GM23338 (cell line): ENCODE measurements around the gene CNTNAP4. TPM values are rescaled to one million over a fixed set of nuclear protein-coding genes. Genes with fewer than 3 reads are reported as not detected.

Source experiments
- ATAC-seq: fragments of 200-7000 bp; cut with Tn5 transposase; 3 replicates; pipeline ENCODE4 v1.9.1; 2020
- DNase-seq: peaks from one replicate; pipeline ENCODE4 v3.0.0-alpha.2; 2015; ENCODE audit warnings: low spot score
- H2AFZ ChIP-seq: fragments of 200-600 bp; sonication (generic); 2 replicates; pipeline ENCODE4 v1.8.0; 2016; ENCODE audit warnings: antibody characterized with exemption, mild to moderate bottlenecking, moderate library complexity
- H3F3A ChIP-seq: fragments of 200-600 bp; sonication (generic); replicated peaks from 2 replicates; pipeline ENCODE4 v1.8.0; 2017; ENCODE audit warnings: antibody characterized with exemption, mixed run types, low read depth
- H3K27ac ChIP-seq: fragments of 200-600 bp; sonication (generic); 2 replicates; pipeline ENCODE4 v1.6.1; 2016; ENCODE audit warnings: low read depth
- H3K27me3 ChIP-seq: fragments of 200-600 bp; sonication (generic); 2 replicates; pipeline ENCODE4 v1.8.0; 2016; ENCODE audit warnings: mild to moderate bottlenecking, mixed run types, moderate library complexity; ENCODE audit not compliant: insufficient read depth
- H3K36me3 ChIP-seq: fragments of 200-600 bp; sonication (generic); 2 replicates; pipeline ENCODE4 v1.8.0; 2016; ENCODE audit warnings: mild to moderate bottlenecking; ENCODE audit not compliant: insufficient read depth
- H3K4me1 ChIP-seq: fragments of 200-600 bp; sonication (generic); 2 replicates; pipeline ENCODE4 v1.8.0; 2016; ENCODE audit warnings: mild to moderate bottlenecking, moderate library complexity; ENCODE audit not compliant: insufficient read depth
- H3K4me2 ChIP-seq: fragments of 200-600 bp; sonication (generic); 2 replicates; pipeline ENCODE4 v1.7.1; 2017; ENCODE audit warnings: mixed run types
- H3K4me3 ChIP-seq: fragments of 200-600 bp; sonication (generic); 2 replicates; pipeline ENCODE4 v1.6.1; 2016; ENCODE audit warnings: mixed run types
- H3K79me2 ChIP-seq: fragments of 200-600 bp; sonication (generic); replicated peaks from 2 replicates; pipeline ENCODE4 v1.8.0; 2017; ENCODE audit warnings: mild to moderate bottlenecking; ENCODE audit not compliant: insufficient read depth
- H3K9me2 ChIP-seq: fragments of 200-600 bp; sonication (generic); 2 replicates; pipeline ENCODE4 v1.8.0; 2017; ENCODE audit not compliant: insufficient read depth
- H4K20me1 ChIP-seq: fragments of 200-600 bp; sonication (generic); replicated peaks from 2 replicates; pipeline ENCODE4 v1.8.0; 2017; ENCODE audit warnings: mild to moderate bottlenecking; ENCODE audit not compliant: insufficient read depth
- H3K27ac Mint-ChIP-seq: 2 replicates; pipeline ENCODE4 v1.8.0; 2020; ENCODE audit warnings: inconsistent platforms, mild to moderate bottlenecking, moderate library complexity, mixed read lengths
- H3K27me3 Mint-ChIP-seq: 3 replicates; pipeline ENCODE4 v1.8.0; 2022; ENCODE audit warnings: low read depth, mild to moderate bottlenecking, moderate library complexity, mixed read lengths, inconsistent platforms; ENCODE audit not compliant: insufficient read depth, poor library complexity
- H3K36me3 Mint-ChIP-seq: 3 replicates; pipeline ENCODE4 v1.8.0; 2021; ENCODE audit warnings: low read depth, mild to moderate bottlenecking, inconsistent platforms, moderate library complexity, mixed read lengths
- H3K4me1 Mint-ChIP-seq: 3 replicates; pipeline ENCODE4 v1.8.0; 2020; ENCODE audit warnings: mild to moderate bottlenecking, inconsistent platforms, mixed read lengths
- H3K4me3 Mint-ChIP-seq: 3 replicates; pipeline ENCODE4 v1.8.0; 2021; ENCODE audit warnings: moderate library complexity, mild to moderate bottlenecking, inconsistent platforms, mixed read lengths
- H3K9me3 Mint-ChIP-seq: 3 replicates; pipeline ENCODE4 v1.8.0; 2020; ENCODE audit warnings: moderate library complexity, mild to moderate bottlenecking, inconsistent platforms, mixed read lengths
- CREB1 ChIP-seq: fragments of 250-450 bp; sonication (Bioruptor Pico); IDR thresholded peaks from 2 replicates; pipeline ENCODE4 v1.5.0; 2020; ENCODE audit warnings: low read depth, mild to moderate bottlenecking, moderate library complexity
- CTCF ChIP-seq, 2 experiments: fragments of 200-600 bp in 1 of 2; sonication (generic) in 1 of 2; conservative IDR thresholded peaks; 2 replicates each; pipeline versions ENCODE4 v1.5.1 to v1.6.1; 2016 to 2017; ENCODE audit warnings: antibody characterized with exemption in 2 of 2, low read depth in 2 of 2, mild to moderate bottlenecking in 2 of 2, moderate library complexity in 1 of 2
- ETS1 ChIP-seq: IDR thresholded peaks from 2 replicates; pipeline ENCODE4 v1.6.1; 2016; ENCODE audit warnings: antibody characterized with exemption
- EZH2 ChIP-seq: fragments of 200-600 bp; sonication (generic); IDR thresholded peaks from one replicate; pipeline ENCODE4 v1.8.0; 2017; ENCODE audit warnings: antibody characterized with exemption, mild to moderate bottlenecking, low read depth; ENCODE audit not compliant: unreplicated experiment
- EZH2phosphoT487 ChIP-seq: fragments of 200-600 bp; sonication (generic); IDR thresholded peaks from one replicate; pipeline ENCODE4 v1.8.1; 2018; ENCODE audit warnings: antibody characterized with exemption; ENCODE audit not compliant: unreplicated experiment
- JUNB ChIP-seq: IDR thresholded peaks from one replicate; pipeline ENCODE4 v1.6.1; 2016; ENCODE audit warnings: antibody characterized with exemption; ENCODE audit not compliant: unreplicated experiment
- POLR2AphosphoS5 ChIP-seq: IDR thresholded peaks from 2 replicates; pipeline ENCODE4 v1.6.1; 2016; ENCODE audit warnings: antibody characterized with exemption, low read depth
- REST ChIP-seq: IDR thresholded peaks from one replicate; pipeline ENCODE4 v1.6.1; 2018; ENCODE audit warnings: antibody characterized with exemption; ENCODE audit not compliant: unreplicated experiment
- STAT1 ChIP-seq: IDR thresholded peaks from one replicate; pipeline ENCODE4 v1.6.1; 2016; ENCODE audit warnings: antibody characterized with exemption; ENCODE audit not compliant: unreplicated experiment
- ZNF114 ChIP-seq: fragments of 250-450 bp; sonication (Bioruptor Pico); IDR thresholded peaks from 2 replicates; pipeline ENCODE4 v1.5.0; 2020; ENCODE audit warnings: mild to moderate bottlenecking, moderate library complexity
- ZNF331 ChIP-seq: fragments of 250-450 bp; sonication (Bioruptor Pico); IDR thresholded peaks from 2 replicates; pipeline ENCODE4 v1.5.0; 2020; ENCODE audit warnings: low read depth, mild to moderate bottlenecking, moderate library complexity
- ZNF462 ChIP-seq: fragments of 250-450 bp; sonication (Bioruptor Pico); IDR thresholded peaks from 2 replicates; pipeline ENCODE4 v1.5.0; 2020; ENCODE audit warnings: mild to moderate bottlenecking, moderate library complexity
- polyA plus RNA-seq: library from polyadenylated mRNA; unstranded; fragments of >200 nt; fragmentation: Nextera tagmentation; extraction: Ambion mirVana; gene quantifications from 2 replicates; pipeline ENCODE4 v1.2.1, GENCODE V29; 2016
- total RNA-seq: library from RNA; depleted of rRNA; stranded (reverse); fragments of >200 nt; shearing (Covaris generic); gene quantifications from 2 replicates; pipeline ENCODE4 v1.2.3, GENCODE V29; 2014

CNTNAP4 gene
- total and polyA plus RNA-seq, 2 experiments from 2014 or later, result not detected

- Mint-ChIP-seq H3K4me3 (no peak overlapping the region), H3K27ac (no peak overlapping the region), H3K4me1 (no peaks in the 10 kb centered on the region), H3K27me3 (no peaks in the 10 kb centered on the region), H3K36me3 (no peaks in the 10 kb centered on the region), H3K9me3 (peaks cover 45% of the 10 kb centered on the region)
- 0 out of 2 replicates have a peak, but pooled peaks cover 3% of the 10 kb centered on the region for H3K9me2 ChIP-seq
- no peaks in the 10 kb centered on the region for H3F3A ChIP-seq
- no peak for TF ChIP-seq EZH2phosphoT487
- no peak for TF ChIP-seq STAT1
- no peak for TF ChIP-seq ZNF331 (CRISPR knock-in tag)
- no peak for TF ChIP-seq CREB1
- no peak for TF ChIP-seq ZNF114 (CRISPR knock-in tag)
- TF ChIP-seq JUNB, result no peak
- no peak for TF ChIP-seq POLR2AphosphoS5
- TF ChIP-seq EZH2, result no peak
- no peak for TF ChIP-seq REST
- TF ChIP-seq ETS1, result no peak
- no peak for TF ChIP-seq ZNF462
- no peak for TF ChIP-seq CTCF (conservative IDR thresholded peaks at IDR 0.05; ENCODE audit: low read depth in 2 of 2)
- DNase-seq (no peak), ATAC-seq (no peak)
- no peaks in the 10 kb centered on the region for H3K36me3 ChIP-seq
- H3K27ac ChIP-seq, result no peak overlapping the region
- no peaks in the 10 kb centered on the region for H4K20me1 ChIP-seq
- no peaks in the 10 kb centered on the region for H3K4me1 ChIP-seq
- no peak overlapping the region for H2AFZ ChIP-seq
- no peaks in the 10 kb centered on the region for H3K79me2 ChIP-seq
- H3K27me3 ChIP-seq, result no peaks in the 10 kb centered on the region
- H3K4me2 ChIP-seq, result no peak overlapping the region
- no peak overlapping the region for H3K4me3 ChIP-seq
Measured at GRCh38 chr16:76607317-76607716, 330.1 kb downstream of the CNTNAP4 start.
